OCI-LY3 (cell line): Measurements from ENCODE around the gene QKI.

ENCODE experiments used
- H2AFZ ChIP-seq: fragments of 200-600, 300-600 bp; shearing (Covaris generic); 2 replicates; pipeline ENCODE4 v1.6.0; 2014; ENCODE audit warnings: antibody characterized with exemption, low read depth, low read length
- H3K27ac ChIP-seq: fragments of 200-600, 300-600 bp; sonication (generic); 2 replicates; pipeline ENCODE4 v1.5.1; 2014; ENCODE audit warnings: mild to moderate bottlenecking, low read length, moderate library complexity, mixed read lengths
- H3K27me3 ChIP-seq: fragments of 200-600, 300-600 bp; sonication (generic); 2 replicates; pipeline ENCODE4 v1.6.1; 2014; ENCODE audit warnings: low read depth, low read length, mixed read lengths
- H3K36me3 ChIP-seq: fragments of 200-600, 300-600 bp; sonication (generic); replicated peaks from 2 replicates; pipeline ENCODE3; 2014; ENCODE audit warnings: low read depth, low read length, mixed read lengths
- H3K4me1 ChIP-seq: fragments of 300-600, 200-600 bp; sonication (generic); 2 replicates; pipeline ENCODE4 v1.6.1; 2014; ENCODE audit warnings: low read length, mixed read lengths
- H3K4me2 ChIP-seq: fragments of 200-600, 300-600 bp; sonication (generic); 2 replicates; pipeline ENCODE4 v1.6.1; 2014; ENCODE audit warnings: low read length, mixed read lengths
- H3K4me3 ChIP-seq: fragments of 300-600, 200-600 bp; sonication (generic); 2 replicates; pipeline ENCODE4 v1.5.1; 2014; ENCODE audit warnings: antibody characterized with exemption, mild to moderate bottlenecking, low read length, moderate library complexity
- H3K79me2 ChIP-seq: fragments of 300-600, 200-600 bp; shearing (Covaris generic); 2 replicates; pipeline ENCODE4 v1.6.1; 2014; ENCODE audit warnings: mild to moderate bottlenecking, low read length, mixed read lengths
- H3K9ac ChIP-seq: fragments of 300-600, 200-600 bp; shearing (Covaris generic); 2 replicates; pipeline ENCODE4 v1.6.0; 2014; ENCODE audit warnings: mild to moderate bottlenecking, low read length, moderate library complexity
- H3K9me3 ChIP-seq: fragments of 200-600, 300-600 bp; shearing (Covaris generic); 2 replicates; pipeline ENCODE4 v1.6.1; 2014; ENCODE audit warnings: low read length, mixed read lengths; ENCODE audit not compliant: insufficient read depth
- H4K20me1 ChIP-seq: fragments of 200-600, 300-600 bp; sonication (generic); 2 replicates; pipeline ENCODE4 v1.6.1; 2016; ENCODE audit warnings: low read length, mixed read lengths; ENCODE audit not compliant: insufficient read depth
- CTCF ChIP-seq: fragments of 200-600, 300-600 bp; sonication (generic); IDR thresholded peaks from 2 replicates; pipeline ENCODE4 v1.5.1; 2014; ENCODE audit warnings: antibody characterized with exemption, low read length, low read depth
- EZH2phosphoT487 ChIP-seq: fragments of 200-600 bp; shearing (Covaris generic); IDR thresholded peaks from 2 replicates; pipeline ENCODE4 v1.6.1; 2018; ENCODE audit warnings: antibody characterized with exemption, mixed run types, low read depth

The QKI gene

GRCh38 chr6:163446549-163446948, 32.0 kb downstream of the QKI start:
- Histone ChIP-seq H3K36me3 (no peaks in the 10 kb centered on the region), H3K79me2 (peaks cover 100% of the 10 kb centered on the region)
- no peak for TF ChIP-seq CTCF
- TF ChIP-seq EZH2phosphoT487: no peak

GRCh38 chr6:163449076-163449475, 34.6 kb downstream of the QKI start:
- no peaks in the 10 kb centered on the region for H3K9me3 ChIP-seq
- no peaks in the 10 kb centered on the region for H3K36me3 ChIP-seq
- peaks cover 7% of the 10 kb centered on the region for H3K4me1 ChIP-seq
- peaks cover 100% of the 10 kb centered on the region for H3K79me2 ChIP-seq
- H3K4me2 ChIP-seq: no peak overlapping the region
- no peak for TF ChIP-seq CTCF
- TF ChIP-seq EZH2phosphoT487: no peak
- peaks cover 92% of the 10 kb centered on the region for H4K20me1 ChIP-seq
- no peak overlapping the region for H3K27ac ChIP-seq
- no peak overlapping the region for H3K9ac ChIP-seq
- no peak overlapping the region for H2AFZ ChIP-seq
- H3K27me3 ChIP-seq: no peaks in the 10 kb centered on the region
- no peak overlapping the region for H3K4me3 ChIP-seq

More at GRCh38 chr6:163446549-163446948, 32.0 kb downstream of the QKI start:
- Histone ChIP-seq H3K4me2 (no peak overlapping the region), H2AFZ (no peak overlapping the region), H3K27me3 (no peaks in the 10 kb centered on the region), H3K4me1 (no peaks in the 10 kb centered on the region), H3K9me3 (no peaks in the 10 kb centered on the region), H3K27ac (no peak overlapping the region), H3K9ac (no peak overlapping the region), H4K20me1 (peaks cover 91% of the 10 kb centered on the region), H3K4me3 (no peak overlapping the region)

- Histone ChIP-seq H3K27me3 (no peaks in the 10 kb centered on the region), H3K9ac (no peak overlapping the region), H3K4me3 (no peak overlapping the region), H3K27ac (no peak overlapping the region), H2AFZ (no peak overlapping the region), H3K79me2 (peaks cover 100% of the 10 kb centered on the region), H3K4me2 (no peak overlapping the region), H3K9me3 (no peaks in the 10 kb centered on the region), H3K36me3 (peaks cover 18% of the 10 kb centered on the region), H4K20me1 (peaks cover 96% of the 10 kb centered on the region), H3K4me1 (peaks cover 23% of the 10 kb centered on the region)
- no peak for TF ChIP-seq EZH2phosphoT487
- no peak for TF ChIP-seq CTCF
These were observed 39.9 kb downstream of the QKI start for GRCh38 chr6:163454425-163454824.

- peaks cover 100% of the 10 kb centered on the region for H3K79me2 ChIP-seq
- H3K9me3 ChIP-seq: no peaks in the 10 kb centered on the region
- no peak overlapping the region for H3K4me3 ChIP-seq
- no peak overlapping the region for H3K4me2 ChIP-seq
- H2AFZ ChIP-seq: no peak overlapping the region
- no peak overlapping the region for H3K27ac ChIP-seq
- peaks cover 18% of the 10 kb centered on the region for H3K36me3 ChIP-seq
- H3K4me1 ChIP-seq: peaks cover 32% of the 10 kb centered on the region
- no peak overlapping the region for H3K9ac ChIP-seq
- H3K27me3 ChIP-seq: no peaks in the 10 kb centered on the region
- TF ChIP-seq CTCF (no peak), EZH2phosphoT487 (no peak)
- peaks cover 97% of the 10 kb centered on the region for H4K20me1 ChIP-seq
These were observed 41.0 kb downstream of the QKI start for GRCh38 chr6:163455552-163455951.
